NCI-H1092 treated with DMSO at 0.1 percent for 48 hours (cell line): ENCODE results near the gene MYL7.

Experiments
- DNase-seq: peaks from one replicate; lab custom pipeline; 2025; lab: John Stamatoyannopoulos, UW

The MYL7 gene

DNA sequence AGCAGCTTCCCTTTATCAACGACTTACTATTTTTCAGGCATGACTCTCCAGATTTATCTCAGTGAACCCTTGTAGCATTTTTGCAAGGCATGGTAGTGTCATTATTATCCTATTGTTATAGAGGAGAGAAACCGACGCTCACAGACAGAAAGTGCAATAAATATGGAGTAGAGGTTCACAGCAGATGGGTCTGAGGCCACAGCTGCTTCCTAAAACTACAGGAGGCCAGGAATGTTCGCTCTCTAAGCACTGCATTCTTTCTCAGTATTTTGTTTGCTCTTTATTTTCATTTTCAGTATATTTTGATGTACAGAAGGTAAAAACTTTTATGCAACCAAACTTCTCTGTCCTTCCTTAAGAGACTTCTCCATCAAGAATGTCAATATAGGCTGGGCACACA lies 41.5 kb downstream of the MYL7 start:
- DNase-seq = no peak

DNA sequence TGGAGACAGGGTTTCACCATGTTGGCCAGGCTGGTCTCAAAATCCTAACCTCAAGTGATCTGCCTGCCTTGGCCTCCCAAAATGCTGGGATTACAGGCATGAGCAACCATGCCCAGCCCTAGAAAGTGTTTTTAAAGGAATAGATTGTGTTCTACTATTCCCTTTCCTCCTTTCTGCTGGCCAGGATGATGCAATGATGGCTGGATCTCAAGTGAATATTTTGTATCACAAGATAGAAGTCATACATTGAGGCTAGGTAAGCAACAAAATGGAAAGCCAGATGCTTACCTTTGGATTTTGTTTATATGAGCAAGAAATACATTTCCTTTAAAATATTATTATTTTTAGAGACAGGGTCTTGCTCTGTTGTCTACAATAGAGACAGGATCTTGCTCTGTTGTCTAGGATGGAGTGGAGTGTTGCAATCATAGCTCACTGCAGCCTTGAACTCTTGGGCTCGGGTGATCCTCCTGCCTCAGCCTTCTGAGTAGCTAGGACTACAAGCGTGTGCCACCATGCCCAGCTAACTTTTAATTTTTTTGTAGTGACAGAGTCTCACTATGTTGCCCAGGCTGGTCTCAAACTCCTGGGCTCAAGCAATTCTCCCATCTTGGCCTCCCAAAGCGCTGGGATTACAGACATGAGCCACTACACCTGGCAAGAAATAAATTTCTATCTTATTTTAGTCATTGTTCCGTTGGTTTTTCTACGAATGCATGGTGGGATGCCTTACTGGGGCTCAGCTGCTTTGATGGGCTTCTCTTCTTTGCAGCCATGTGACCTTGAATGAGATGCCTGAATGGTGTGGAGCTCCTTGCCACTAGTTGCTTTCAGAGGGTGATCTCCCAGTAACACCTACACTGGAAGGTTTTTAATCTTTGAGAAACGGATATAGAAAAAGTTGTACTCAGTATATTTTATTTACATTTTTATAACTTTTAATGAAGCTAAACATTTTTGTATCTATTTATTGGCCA lies 42.8 kb downstream of the MYL7 start:
- no peak for DNase-seq

DNA sequence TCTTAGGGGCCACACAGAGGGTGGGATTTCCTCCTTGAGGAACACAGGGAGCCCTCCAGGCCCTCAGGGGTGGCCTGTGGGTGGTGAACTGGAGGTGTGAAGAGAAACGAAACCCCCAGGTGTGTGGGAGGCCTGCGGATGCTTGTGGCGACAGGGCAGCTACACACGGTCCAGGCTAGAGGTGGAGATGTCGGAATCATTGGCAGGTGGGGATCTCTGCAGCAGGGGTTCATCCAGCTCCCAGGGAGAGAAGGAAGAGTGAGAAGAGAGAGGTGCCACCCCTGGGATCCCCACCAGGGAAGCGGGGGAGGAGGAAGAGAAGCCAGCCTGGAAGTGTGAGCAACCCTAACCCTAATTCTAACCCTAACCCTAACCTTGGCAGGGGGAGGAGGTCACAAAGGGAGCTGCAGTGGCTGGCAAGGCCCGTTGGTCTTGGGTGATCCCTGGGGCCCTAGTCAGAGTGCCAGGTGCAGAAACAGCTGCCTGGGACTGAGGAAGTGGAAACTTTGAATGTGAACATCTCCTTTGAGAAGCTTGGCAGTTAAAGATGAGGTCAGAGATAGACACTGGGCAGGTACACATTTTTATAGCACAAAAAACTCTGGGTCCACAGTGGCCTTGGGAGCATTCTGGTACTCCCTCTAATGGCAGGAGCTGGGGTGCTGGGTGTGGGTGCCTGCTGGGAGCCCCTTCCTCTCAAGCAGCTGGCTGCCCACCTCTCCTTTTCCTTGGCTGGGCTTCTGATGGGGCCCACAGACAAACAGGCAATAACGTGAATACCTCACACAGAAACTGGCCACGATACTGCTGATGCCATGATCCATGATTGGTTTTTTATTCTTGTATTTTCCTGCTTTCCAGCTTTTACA lies 43.8 kb downstream of the MYL7 start:
- DNase-seq = no peak

DNA sequence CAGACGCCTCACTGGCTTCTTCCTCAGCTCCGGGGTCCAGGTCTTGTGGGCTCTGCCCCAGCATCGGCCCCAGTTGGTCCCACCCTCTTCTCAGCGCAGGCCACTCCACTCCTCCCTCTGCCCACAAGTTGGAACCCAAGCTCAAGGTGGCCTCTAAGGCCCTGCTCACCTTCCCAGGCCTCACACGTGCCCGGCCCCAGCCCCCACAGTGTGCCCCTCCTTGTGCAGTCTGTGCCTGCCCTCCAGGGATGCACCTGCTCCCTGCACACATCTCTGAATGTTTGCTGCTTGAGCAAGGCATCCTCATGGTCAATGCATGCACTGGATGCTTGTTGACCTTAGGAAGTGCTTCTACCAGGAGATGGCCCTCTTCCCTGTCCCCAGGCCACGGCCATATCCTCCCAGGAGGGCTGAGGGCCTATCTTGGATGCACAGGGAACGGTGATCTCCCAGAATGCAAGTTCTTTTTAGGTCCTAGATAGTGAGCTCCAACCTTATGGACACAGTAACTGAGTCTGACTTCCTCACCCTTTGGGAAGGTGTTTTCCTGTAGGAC lies 44.7 kb downstream of the MYL7 start:
- no peak for DNase-seq

DNA sequence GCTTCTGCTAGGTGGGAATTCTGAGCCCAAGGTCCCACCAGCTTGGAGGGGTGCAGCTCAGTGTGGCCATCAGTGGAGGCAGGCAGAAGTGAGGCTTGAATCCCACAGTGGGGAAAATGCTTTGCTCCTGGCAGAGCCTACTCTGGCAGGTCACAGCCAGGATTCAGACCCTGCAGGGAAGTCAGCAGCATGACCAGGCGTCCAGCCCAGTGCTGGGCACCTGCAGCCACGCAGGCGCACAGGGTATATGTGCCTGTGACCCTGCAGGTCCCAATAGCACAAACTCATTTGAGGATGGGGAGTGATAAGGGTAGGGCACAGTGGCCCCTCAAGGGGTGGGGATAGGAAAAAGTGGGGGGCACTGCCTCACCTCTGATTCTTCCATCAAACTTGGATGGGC lies 45.4 kb downstream of the MYL7 start:
- DNase-seq = no peak

DNA sequence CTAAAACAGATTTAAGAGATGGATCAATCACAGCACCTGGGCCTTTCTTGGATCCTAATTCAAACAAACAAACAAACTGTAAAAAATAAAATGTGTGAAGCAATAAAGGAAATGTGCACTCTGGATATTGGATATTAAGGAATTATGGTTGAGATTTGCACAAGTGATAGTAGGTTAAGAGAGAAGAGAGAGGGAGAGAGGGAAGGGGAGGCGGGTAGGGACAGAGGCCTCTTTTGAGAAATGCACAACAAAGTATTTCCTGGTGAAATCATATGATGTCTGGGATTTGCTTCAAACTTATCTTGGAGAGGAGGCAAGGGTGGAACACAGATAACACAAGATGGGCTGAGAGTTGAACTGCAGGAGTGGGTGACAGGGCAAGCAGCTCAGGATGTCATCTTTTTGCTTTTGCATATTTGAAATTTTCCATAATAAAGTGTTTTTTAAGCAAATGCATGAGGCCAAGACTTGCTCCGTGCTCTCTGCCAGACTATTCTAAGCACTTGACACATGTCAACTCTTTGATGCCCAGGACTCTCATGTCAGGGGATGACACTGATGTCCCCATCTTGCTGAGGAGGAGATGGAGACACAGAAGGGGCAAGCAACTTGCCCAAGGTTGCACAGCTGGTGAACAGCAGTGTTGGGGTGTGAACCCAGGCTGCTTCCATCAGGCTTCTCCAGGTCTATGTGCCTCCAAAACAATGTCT lies 46.1 kb downstream of the MYL7 start:
- no peak for DNase-seq

DNA sequence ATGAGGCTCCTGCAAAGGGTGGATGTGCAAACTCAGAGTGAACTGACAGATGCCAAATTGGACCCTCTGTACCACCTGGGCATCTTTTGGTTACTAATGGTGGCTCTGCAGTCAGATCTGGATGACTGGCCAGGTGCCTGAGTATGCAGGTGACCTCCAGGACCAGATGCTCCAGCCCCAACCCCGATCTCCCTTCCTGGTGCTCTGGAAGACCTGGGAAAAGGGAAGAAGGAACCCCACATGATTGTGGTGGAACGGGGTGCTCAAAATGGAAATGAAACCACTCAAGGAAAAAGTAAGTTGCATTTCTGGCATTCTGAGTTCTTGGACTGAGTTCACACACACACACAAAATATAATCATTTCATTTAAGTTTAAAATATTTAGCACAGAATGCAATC lies 46.8 kb downstream of the MYL7 start:
- DNase-seq = no peak

DNA sequence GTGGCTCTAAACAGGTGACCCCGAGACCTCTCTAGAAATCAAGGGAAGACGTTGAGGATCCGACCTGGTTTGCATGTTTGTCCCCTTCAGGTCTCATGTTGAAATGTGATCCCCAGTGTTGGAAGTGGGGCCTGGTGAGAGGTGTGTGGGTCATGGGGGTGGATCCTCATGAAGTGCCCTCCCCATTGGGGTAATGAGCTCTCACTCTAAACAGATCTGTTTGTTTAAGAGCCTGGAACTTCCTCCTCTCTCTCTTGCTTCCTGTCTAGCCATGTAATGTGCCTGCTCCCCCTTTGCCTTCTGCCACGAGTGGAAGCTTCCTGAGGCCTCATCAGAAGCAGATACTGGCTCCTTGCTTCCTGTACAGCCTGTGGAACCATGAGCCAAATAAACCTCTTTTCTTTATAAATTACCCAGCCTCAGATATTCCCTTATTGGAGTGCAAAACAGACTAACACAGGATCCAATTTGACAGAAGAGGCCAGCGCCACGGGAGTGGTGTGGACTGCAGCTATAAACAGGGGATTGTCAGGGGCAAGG lies 48.0 kb downstream of the MYL7 start:
- DNase-seq = no peak
